ENCODE measurements around the gene ARFGEF2.

DNA sequence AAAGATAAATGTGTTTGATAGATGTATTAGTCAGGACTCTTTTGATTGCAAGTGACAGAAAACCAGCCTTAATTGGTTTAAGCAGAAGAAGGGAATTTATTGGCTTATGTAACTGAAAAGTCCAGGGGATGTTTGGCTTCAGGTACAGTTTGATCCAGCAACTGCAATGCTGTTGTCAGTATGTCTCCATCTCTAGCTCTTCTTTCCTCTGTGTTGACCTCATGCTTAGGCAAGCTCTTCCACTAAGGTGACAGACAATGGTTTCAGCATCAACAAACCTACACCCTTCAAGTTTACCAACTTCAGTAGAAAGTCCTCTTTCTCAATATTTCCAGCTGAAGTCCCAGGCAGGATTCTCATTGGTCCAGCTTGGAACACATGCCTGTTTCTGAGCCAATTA lies 28.1 kb upstream of the ARFGEF2 start:
- no peak for TF ChIP-seq CTCF (conservative IDR thresholded peaks at IDR 0.05)
- TF ChIP-seq EZH2 (IDR thresholded peaks at IDR 0.05; ENCODE audit: low read depth), result no peak
